ENCODE data around the gene TSHZ2.
"Not testable (repeated sequence)": the region's sequence is repeated elsewhere in the genome, so short reads cannot be mapped to it uniquely, and the experiment has no call there.

Gene TSHZ2

GRCh38 chr20:53088786-53089185, 116.6 kb downstream of the TSHZ2 start:
- no peak for DNase-seq

GRCh38 chr20:53089851-53090250, 117.7 kb downstream of the TSHZ2 start:
- DNase-seq, result not testable (repeated sequence)

DNA sequence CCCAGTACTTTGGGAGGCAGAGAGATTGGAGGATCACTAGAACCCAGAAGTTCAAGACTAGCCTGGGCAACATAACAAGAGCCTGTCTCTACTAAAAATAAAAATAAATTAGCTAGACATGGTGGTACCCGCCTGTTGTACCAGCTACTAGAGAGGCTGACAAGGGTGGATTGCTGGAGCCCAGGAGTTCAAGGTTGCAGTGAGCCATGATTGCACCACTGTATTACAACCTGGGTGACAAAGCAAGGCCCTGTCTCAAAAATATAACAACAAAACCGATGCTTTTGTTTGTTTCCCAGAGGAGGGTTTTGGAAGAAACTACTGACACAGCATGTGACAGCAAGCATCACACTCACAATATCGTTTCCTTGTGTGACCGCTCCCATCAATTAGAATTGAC, 119.6 kb downstream of the TSHZ2 start:
- DNase-seq, result no peak

GRCh38 chr20:53092772-53093300, 120.7 kb downstream of the TSHZ2 start:
- no peak for DNase-seq

DNA sequence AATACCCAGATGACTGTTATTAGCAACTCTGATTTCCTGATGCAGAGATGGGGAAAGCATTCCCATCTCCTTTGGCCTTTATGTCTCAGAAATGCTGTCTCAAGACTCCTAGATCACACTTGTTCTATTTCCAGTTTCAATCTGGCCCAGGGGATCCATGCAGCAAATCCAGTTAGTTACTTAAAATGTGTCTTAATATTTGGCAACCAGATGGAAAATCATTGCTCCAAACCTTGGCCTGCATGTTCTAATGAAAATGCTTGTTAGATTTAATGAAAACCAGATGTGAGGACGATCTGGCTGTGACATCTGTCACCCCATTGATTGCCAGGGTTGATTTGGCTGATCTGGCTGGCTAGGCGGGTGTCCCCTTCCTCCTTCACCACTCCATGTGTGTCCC, 125.2 kb downstream of the TSHZ2 start:
- DNase-seq, result no peak

DNA sequence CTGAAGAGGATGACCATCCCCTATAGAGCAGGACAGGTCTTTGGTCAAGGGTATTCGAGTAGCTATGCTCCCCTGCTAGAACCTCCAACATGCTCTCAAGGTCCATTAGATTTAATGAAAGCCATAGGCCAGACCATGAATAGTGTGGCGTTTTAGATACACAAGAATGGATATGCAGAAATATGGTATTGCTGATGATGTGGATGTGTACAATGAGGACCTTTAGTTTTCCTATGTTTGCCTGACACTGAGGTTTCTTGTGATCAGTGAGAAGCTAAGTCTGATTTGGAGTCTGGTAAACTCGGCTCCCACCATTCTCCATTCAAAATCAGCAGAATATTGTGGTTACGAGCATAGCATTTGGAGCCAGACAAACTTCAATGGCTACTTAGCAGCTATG, 125.6 kb downstream of the TSHZ2 start:
- DNase-seq, result no peak

- no peak for DNase-seq
Observed at GRCh38 chr20:53098621-53099020, 126.5 kb downstream of the TSHZ2 start.

GRCh38 chr20:53099856-53100255, 127.7 kb downstream of the TSHZ2 start:
- no peak for DNase-seq

- no peak for DNase-seq
Observed at GRCh38 chr20:53100476-53100911, 128.3 kb downstream of the TSHZ2 start.

GRCh38 chr20:53101992-53102760, 130.0 kb downstream of the TSHZ2 start:
- DNase-seq, result no peak

DNA sequence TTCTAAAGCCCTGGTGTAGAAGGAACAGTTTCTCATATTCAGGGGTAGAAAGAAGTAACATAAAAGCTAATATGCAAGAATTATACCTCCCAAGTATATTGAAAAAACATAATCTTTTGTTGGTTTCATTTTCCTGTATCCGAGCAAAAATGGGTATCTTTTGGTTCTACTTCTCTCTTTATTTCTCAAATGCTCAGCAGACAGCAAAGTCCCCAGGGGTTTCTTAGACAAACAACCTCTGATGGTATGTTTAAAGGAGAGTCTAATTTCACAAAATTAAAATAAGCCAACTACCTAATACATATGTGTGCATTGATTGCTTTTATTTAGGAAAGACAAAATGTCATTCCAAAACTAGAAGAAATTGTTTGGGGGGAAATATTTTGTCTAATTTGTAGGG, 131.0 kb downstream of the TSHZ2 start:
- no peak for DNase-seq

DNA sequence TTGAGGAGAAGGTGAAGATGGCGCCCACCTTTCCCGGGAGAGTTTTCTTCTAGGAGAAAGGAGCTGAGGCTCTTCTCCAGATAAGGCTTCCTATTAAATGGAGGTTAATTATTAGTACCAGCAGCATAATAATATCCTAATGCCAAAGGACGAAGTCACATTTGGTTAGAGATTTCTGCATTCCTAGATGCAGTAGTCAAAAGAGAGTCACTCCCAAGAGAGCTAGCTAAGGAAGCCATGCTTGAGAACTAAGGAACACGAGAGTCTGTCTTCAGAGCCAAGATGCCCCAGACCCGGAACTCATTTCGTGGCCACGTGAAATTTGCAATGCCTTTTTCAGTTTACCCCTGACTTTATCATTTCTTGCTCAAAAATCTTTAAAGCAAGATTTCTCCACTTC, 132.7 kb downstream of the TSHZ2 start:
- DNase-seq, result no peak

DNA sequence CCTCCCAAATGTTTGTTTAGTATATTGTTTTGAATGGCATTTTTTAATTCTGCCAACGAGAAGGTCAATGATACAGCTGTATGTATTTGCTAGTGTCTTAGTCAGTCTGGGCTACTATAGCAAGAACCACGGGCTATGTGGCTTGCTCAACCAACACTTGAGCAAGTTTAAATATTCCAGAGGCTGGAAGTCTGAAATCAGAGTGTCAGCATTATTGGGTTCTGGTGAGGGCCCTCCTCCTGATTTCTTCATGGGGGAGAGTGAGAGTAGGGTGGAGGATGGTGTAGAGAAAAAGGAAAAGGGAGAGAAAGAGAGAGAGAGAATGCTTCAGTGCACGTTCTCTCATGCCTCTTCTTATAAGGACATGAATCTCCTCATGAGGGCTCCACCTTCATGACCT, 144.6 kb downstream of the TSHZ2 start:
- DNase-seq, result no peak

GRCh38 chr20:53122853-53123252, 150.7 kb downstream of the TSHZ2 start:
- DNase-seq, result no peak

DNA sequence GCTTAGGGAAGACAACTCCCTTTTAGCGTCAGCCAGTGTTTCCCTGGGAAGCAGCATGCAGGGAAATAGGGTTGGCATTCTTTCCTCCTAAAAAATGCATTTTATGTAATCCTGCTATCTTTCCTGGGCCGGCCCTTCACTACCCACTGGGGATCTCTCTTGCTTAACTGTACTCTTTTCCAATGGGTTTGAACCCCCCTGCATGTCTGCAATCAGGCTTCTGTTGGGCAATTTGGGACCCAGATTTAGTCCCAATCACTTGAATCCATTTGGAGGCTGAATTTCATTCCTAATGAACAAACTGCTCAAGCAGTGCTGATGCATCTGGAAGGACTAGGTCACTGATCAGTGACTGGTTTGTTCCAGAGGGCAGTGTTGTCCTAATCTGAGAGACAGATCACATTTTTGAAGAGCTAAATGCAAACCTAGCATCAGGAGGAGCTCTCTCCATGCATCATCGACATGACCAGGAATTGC, 152.0 kb downstream of the TSHZ2 start:
- DNase-seq, result no peak

GRCh38 chr20:53124803-53125202, 152.6 kb downstream of the TSHZ2 start:
- DNase-seq, result no peak

DNA sequence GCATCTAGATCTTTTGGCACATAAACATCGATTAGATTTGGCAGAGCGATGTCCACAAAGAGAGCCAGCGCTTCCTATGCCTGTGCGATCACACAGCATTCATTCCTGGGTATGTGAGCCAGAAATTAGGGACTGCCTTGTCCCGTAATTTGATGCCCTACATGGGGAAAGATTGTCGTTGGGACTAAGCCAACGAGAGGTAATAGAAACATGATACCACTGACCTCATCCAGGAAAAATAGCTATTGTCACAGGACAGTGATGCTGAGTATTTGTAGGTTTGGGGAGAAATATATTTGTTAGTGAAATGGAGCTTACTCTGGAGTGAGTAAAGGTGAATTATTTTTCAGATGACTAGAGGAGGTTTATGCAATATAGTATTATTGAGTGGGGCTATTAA, 154.0 kb downstream of the TSHZ2 start:
- no peak for DNase-seq

DNA sequence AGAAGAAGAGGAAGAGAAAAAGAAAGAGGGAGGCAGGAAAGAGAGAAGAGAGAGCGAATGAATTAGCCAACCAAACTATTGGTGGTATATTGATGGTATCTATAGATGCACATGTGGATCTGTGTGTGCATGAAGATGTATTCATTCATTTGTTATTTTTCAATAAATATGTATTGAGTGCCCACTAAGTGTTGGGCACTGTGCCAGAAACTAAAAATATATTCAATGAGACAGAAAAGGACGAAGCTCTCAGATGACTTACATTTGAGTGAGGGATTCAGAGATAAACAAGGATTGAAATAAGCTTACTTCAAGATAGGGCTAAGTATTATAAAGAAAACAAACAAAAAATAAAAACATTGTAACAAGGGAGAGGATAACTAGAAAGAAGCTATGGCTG, 154.9 kb downstream of the TSHZ2 start:
- DNase-seq, result no peak

DNA sequence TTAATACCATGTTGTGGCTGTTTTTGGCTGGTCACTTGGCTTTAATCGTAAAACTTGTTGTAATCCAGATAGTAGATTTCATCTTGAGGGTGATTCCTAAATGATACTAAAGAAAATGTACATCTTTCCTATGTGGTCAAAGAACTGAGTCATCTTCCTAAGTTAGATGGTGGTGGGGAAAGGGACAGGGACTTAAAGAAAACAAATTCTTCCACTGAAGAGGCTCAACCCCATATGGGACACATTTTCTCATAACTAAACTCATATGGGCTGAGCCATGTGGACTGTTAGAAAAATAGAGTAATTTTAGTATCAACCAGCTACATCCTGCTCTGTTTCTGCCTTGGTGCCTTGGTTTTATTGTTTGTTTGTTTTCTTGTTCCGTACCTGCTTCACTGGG, 155.8 kb downstream of the TSHZ2 start:
- no peak for DNase-seq

DNA sequence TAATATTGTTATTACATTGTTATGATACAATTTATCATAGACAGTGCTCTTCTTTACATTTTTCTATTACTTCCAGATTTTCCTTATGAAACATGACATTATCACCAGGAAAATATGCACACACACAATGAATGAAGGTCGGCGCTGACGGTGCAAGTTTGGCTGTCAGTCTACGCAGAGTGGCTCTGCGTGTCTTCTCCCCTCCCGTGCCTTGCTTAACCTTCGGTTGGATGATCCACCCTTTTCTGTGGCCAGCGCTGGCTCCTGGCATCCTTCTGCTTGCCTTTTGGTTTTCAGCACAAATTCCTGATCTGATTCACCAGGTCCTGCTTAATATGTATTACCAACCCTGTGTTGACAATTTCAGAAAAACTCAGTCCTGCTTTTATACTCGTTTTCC, 157.4 kb downstream of the TSHZ2 start:
- DNase-seq, result no peak

DNA sequence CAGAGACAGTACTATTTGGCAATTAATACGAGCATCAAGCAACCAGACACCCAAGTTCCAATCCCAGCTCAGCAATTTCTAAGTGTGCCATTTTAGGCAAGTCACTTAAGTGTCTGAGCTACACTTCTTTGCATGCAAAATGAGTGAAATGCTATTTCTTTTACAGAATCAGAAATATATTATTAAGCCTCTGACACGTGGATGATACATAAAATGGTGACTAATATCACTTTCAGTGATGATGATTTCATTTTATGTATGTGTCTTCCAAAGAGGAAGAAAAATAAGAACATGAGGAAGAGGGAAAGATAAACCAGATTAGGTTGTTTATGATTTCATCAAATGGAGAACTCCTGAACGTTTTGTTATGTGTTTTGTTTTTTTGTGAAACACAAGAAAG, 158.6 kb downstream of the TSHZ2 start:
- DNase-seq, result no peak

- DNase-seq, result no peak
Observed at GRCh38 chr20:53133125-53133524, 161.0 kb downstream of the TSHZ2 start.

DNA sequence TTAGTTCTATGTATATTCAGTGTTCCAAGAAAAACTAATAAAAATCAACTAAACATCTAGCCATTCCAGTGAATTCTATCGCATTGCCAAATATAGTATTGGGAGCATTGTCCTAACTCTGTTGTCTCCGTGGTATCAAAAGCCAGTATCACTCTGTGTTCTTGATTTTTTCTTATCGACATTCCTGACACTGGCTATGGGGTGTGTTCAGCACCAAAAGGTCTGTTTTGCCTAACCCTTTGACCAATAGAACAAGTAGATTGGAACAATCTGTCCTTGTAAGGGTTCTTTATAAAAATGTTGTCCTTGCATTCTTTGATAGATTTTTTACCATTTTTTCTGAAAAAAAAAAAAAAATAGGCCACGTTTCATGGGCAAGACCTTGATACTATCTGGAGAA, 161.5 kb downstream of the TSHZ2 start:
- DNase-seq, result no peak

GRCh38 chr20:53136473-53136872, 164.3 kb downstream of the TSHZ2 start:
- DNase-seq, result no peak
